Stimulated activated CD8-positive, alpha-beta memory T cell treated with anti-CD3 and anti-CD28 coated beads, Interleukin-7, amount 100 ng/mL, for 1 hour (primary cell): ENCODE measurements around the gene NPTXR.

Source experiments
- DNase-seq, 2 donors: peaks; one replicate each; pipeline ENCODE4 v3.0.0-alpha.2; 2020; ENCODE audit warnings: low read depth in 2 of 2

The NPTXR gene

GRCh38 chr22:38773363-38773946 is 70.4 kb downstream of the NPTXR start:
- DNase-seq = no peak

GRCh38 chr22:38772623-38772873 is 71.3 kb downstream of the NPTXR start:
- DNase-seq = no peak

DNA sequence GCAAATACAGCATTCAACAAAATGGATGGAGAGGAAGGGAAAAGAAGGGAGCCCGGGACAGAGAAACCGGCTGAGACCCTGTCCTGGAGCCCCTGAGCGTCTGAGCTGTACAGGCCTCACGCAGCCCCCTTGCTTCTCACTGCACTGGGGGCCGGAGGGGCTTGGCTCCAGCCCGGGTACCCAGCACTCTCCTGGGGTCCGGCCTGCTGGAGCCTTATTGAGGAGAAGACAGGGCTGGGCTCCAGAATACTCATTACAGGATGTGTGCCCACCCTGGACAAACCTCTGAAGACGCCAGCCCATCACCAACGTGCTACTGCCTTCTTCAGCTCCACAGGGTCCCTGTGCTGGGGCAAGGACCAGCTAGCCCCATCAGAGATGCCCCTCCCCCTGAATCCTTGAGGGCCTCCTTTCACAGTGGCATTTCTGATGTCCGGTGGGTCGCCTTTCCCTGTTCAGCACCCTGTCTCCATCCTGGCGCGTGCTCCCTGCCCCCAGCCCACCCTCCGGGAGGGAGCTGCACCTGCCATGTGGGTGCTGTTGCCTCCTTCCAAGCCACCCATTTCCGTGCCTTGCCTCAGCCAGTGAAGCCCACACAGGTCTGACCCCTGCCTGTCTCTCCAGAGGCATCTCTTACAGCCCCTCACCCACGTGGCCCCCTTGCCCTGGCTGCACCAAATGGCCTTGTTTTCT is 73.4 kb downstream of the NPTXR start:
- DNase-seq = no peak
